ENCODE data around the gene NLRC5. TPM values are rescaled to one million over a fixed set of nuclear protein-coding genes. Genes with fewer than 3 reads are reported as not detected.
A peak's percentile ranks its signal among the peaks of the same experiment; 100 is the strongest.
"Not testable (repeated sequence)": the region's sequence is repeated elsewhere in the genome, so short reads cannot be mapped to it uniquely, and the experiment has no call there.

NLRC5 gene
- total RNA-seq, 4 donors from 2014 or later = 47.6 to 314 (median 80.8) TPM

- Histone ChIP-seq H3K27ac (no peak overlapping the region), H3K27me3 (no peaks in the 10 kb centered on the region), H3K4me3 (no peak overlapping the region), H3K4me1 (no peaks in the 10 kb centered on the region), H3K9me3 (no peaks in the 10 kb centered on the region), H3K36me3 (peaks cover 0 to 56% (median 0%) of the 10 kb centered on the region in 3 donors)
- TF ChIP-seq CTCF (IDR thresholded peaks at IDR 0.05) (no peak), POLR2A (IDR thresholded peaks at IDR 0.05) (no peak)
- DNase-seq = no peak
Observed at GRCh38 chr16:57058291-57058861, 69.0 kb downstream of the NLRC5 start.

- H3K4me3 ChIP-seq = no peak overlapping the region
- H3K36me3 ChIP-seq = peaks cover 0 to 37% (median 0%) of the 10 kb centered on the region in 3 donors
- no peaks in the 10 kb centered on the region for H3K27me3 ChIP-seq
- no peak for DNase-seq
- H3K27ac ChIP-seq = peak overlapping the region in 3 of 4 donors; percentile 10 to 61 (median 59)
- H3K4me1 ChIP-seq = no peaks in the 10 kb centered on the region
- no peaks in the 10 kb centered on the region for H3K9me3 ChIP-seq
- no peak for TF ChIP-seq CTCF (IDR thresholded peaks at IDR 0.05)
- TF ChIP-seq POLR2A (IDR thresholded peaks at IDR 0.05) = no peak
Observed at GRCh38 chr16:57060323-57061083, 71.1 kb downstream of the NLRC5 start.

- H3K4me3 ChIP-seq = no peak overlapping the region
- no peaks in the 10 kb centered on the region for H3K27me3 ChIP-seq
- peak overlapping the region in 3 of 4 donors; percentile 10 to 61 (median 59) for H3K27ac ChIP-seq
- no peak for TF ChIP-seq CTCF (IDR thresholded peaks at IDR 0.05)
- no peak for TF ChIP-seq POLR2A (IDR thresholded peaks at IDR 0.05)
- peak in 1 of 3 donors; percentile 68 for DNase-seq
- no peaks in the 10 kb centered on the region for H3K4me1 ChIP-seq
- no peaks in the 10 kb centered on the region for H3K9me3 ChIP-seq
- H3K36me3 ChIP-seq = peaks cover 0 to 29% (median 0%) of the 10 kb centered on the region in 3 donors
Observed at GRCh38 chr16:57061084-57061905, 71.9 kb downstream of the NLRC5 start.

- Histone ChIP-seq H3K4me1 (no peaks in the 10 kb centered on the region), H3K27me3 (no peaks in the 10 kb centered on the region), H3K9me3 (no peaks in the 10 kb centered on the region), H3K36me3 (peaks cover 0 to 30% (median 0%) of the 10 kb centered on the region in 3 donors), H3K27ac (peak overlapping the region in 1 of 4 donors; percentile 61), H3K4me3 (no peak overlapping the region)
- TF ChIP-seq POLR2A (IDR thresholded peaks at IDR 0.05) (no peak), CTCF (IDR thresholded peaks at IDR 0.05) (no peak)
- no peak for DNase-seq
Observed at GRCh38 chr16:57062329-57062728, 73.0 kb downstream of the NLRC5 start.

GRCh38 chr16:57063189-57063588, 73.8 kb downstream of the NLRC5 start:
- H3K27me3 ChIP-seq, H3K27ac ChIP-seq, DNase-seq, H3K4me1 ChIP-seq, H3K9me3 ChIP-seq, H3K4me3 ChIP-seq: not testable (repeated sequence)
- H3K36me3 ChIP-seq = peaks cover 0 to 30% (median 0%) of the 10 kb centered on the region in 3 donors

Measured in Peyer's patch (tissue), 4 donors.